SKM-1 (cell line): ENCODE measurements around the gene SAE1.

Experiments used
- DNase-seq: peaks from one replicate; lab custom pipeline; 2025; ENCODE audit not compliant: unreplicated experiment; lab: John Stamatoyannopoulos, UW

SAE1 gene

DNA sequence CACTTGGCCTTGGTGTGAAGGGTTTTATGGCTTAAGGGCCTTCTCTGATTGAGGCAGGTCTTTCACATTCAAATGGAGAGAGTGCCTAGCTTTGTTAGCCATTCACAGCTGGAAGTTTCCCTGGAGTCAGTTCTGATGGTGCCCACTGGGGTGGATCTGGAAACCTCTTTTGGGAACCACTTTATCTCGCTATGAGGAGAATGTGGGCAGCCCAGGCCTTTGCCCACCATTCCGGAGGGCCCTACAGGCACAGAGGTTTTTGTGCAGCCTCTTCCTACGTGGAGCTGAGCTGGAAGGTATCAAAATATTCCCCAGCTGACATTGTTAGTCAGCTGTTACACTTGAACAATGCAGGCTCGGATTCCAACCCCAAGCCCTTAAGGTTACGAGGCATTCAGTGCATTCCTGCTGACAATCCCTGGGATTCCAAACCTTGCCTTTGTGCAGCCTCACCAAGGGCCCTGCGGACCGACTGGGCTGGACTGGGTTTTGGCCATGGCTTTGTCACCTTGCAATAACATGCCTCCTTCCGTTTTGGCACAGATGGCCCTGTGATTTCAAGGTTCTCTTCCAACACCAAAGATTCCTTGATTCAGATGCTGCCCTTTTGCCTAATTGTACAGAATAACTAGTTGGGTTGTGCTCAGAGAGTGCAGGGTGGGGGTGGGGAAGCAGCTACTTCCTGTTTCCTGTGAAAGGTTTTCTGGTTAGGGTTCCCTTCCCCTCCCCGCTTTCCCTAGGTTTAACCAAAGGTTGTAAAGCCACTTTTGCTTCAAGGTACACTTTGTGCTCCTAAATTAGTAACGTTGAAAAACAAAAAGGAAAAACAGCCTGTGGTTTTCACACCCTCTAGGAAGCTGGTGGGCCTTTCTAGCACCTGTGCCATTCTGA lies 27.0 kb downstream of the SAE1 start:
- DNase-seq, result no peak

DNA sequence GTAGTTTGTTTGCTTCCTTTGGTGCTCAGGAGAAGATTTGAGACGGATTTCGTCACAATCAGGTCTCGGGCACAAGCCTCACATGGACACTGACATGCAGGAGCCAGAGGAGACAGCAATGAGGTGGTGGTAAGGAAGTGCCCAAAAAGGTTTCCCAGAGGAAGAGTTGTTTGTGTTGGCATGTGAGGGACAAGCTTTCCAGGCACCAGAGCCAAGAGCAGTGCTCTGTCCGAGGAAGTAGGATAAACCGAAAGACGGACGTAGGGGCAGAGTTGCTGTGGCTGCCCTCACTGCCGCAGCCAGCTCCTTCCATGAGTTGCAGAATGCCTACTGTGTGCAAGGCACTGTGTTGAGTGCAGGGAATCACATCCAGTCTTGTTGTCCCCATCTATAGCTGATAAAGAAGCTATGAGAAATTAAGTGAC lies 27.7 kb downstream of the SAE1 start:
- no peak for DNase-seq

DNA sequence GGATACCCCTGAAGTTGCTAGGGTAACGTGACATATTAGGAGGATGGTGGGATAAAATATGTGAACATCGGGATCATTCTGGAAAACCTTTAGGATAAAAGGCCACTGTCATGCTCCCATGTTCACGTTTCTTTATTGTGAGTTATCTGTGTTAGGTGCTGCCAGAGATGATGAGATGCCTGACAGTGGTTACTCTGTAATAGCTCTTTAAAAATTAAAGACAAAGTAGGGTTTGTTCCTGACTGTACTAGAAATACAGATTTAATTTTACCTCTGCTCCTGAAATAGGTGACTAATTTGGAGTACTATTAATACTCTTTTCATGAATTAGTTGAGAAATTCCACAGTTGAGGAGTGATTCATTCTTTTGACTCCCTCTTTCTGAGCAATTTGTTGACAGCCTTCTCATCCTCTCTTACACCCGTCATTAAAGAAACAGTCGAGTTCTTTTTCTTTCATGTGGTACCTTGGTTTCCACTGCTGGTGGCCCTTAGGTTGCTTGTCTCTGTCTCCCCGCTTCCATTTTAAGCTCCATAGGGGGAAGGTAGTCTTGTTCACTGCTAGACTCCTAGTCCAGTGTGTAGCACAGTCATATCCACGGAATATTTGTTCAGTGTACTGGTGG lies 28.4 kb downstream of the SAE1 start:
- DNase-seq, result no peak

DNA sequence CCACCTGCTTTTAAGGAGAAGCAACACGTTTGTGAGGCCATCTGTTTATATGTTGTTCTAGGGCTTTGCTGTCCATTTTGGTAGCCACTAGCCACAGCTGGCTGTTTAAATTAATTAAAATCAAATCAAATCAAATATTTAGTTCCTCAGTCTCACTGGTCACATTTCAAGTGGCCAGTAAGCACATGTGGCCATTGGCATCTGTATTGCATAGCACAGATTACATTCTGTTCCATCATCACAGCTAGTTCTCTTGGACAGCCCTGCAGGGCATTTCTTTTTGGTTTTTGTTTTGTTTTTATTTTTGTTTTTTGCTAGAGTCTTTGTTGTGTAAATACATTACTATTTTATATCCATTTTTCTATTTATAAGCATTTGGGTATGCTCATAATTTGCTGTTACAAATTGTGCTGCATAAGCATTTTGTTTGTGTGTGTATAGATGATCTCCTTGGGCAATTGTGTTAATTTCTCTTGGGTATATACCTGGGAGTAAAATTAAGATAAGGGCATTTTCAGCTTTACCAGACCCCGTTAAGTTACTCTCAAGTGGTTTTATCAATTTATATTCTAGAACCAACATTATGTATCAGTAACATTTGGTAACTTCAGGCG lies 31.3 kb downstream of the SAE1 start:
- DNase-seq, result no peak

DNA sequence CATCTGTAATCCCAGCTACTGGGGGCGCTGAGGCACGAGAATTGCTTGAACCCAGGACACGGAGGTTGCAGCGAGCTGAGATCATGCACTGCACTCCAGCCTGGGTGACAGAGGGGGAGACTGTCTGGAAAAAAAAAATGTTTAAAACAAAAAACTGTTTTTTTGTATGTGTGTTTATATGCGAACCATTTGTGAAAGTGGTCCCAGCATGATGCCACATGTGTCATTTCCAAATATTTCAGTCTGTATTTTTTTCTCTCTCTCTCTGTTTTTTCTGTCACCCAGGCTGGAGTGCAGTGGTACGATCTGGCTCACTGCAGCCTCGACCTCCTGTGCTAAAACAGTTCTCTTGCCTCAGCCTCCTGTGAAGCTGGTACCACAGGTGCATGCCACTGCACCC lies 37.4 kb downstream of the SAE1 start:
- no peak for DNase-seq

DNA sequence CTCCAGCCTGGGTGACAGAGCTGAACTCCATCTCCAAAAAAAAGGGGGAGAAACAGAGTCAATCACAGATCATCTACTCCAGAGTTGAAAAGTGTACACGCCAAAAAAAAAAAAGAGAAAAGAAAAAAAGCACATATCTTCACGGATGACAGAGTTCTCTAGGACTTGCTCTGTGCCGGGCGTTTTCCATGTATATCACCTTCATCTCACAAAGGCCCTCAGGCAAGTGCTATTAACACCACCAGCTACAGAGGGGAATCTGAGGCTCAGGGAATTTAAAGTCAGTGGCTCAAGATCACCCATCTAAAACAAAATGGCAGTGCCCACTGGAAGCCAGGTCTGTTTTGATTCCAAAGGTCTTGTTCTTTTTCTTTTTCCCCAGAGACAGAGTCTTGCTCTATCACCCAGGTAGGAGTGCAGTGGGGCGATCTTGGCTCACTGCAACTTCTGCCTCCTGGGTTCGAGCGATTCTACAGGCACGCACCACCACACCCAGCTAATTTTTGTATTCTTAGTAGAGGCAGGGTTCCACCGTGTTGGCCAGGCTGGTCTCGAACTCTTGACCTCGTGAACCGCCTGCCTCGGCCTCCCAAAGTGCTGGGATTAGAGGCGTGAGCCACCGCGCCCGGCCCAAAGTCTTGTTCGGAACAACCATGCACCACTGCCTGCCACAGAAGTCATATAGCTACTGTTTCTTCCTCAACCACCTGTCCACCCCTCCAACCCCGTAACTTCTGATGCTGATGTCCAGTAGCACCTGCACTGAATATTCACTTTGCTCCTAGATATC lies 42.2 kb downstream of the SAE1 start:
- DNase-seq, result no peak

DNA sequence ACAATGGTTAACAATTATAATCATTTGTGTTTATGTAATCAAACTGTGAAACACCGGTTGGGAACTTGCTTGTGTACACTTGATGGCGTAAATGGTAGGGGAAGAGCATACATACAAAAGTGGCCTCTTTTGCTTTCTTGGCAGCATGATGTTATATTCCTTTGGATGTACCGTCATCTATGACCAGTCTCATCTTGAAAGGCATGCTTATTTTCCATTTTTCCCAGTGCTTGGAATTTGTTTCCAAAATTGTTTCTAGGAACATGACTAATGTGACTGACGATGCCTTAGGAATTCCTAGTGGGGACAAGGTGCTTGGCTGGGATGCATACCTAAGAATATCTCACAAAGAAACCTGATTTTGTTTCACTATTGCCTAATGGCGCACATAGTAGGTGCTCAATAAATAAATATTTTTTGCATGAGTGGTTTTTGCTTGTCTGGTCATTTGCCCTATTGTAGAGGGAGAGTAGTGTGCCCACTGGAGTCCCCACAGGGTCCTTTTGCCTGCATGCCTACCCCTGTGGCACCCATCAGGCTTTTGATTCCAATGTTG lies 45.5 kb downstream of the SAE1 start:
- DNase-seq, result no peak

DNA sequence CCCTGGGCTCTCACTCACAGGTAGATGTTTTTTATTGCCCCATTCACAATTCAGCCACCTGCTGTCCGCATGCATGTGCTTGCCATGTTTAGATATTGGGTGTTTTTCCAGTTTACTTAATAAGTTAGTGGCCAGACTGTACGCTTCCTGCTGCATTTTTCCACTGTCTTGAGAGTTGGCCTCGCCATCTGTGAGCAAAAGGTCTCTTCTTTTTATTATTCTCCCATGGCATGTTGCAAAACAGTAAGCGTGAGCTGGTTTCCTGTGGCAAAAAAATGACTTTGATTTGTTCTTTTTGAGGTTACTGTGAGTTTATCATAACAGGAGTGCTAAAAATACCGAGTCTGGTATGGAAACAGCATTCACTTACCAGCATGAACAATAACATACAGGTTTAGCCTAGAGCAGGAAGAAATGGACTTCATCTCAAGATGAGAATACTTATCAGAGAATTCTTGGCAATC lies 46.0 kb downstream of the SAE1 start:
- DNase-seq, result no peak

DNA sequence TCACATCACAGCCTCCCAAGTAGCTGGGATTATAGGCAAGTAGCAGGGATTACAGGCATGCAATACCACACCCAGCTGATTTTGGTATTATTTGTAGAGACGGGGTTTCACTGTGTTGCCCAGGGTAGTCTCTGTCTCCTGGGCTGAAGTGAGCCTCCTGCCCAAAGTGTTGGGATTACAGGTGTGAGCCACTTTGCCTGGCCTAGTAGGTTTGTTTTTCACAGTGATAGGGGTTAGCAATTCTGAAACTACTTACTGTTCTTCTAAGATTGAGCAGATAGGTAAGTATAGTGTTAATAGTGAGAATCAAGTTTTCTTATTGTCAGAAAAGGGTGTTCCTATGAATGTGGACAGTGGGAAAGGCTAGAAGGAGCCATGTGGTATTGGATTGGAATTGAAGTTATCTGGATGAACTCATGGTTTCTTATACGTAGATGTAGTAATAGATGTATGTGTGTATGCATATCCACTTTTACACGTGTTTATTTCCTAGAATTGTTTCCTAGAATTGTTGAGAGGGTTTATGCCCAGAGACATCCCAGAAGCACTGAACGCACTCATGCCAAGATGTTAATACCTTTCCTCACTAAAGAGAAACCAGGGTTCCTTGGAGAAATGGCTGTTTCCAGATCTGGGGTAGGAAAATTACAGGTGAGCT lies 49.1 kb downstream of the SAE1 start:
- DNase-seq, result no peak

DNA sequence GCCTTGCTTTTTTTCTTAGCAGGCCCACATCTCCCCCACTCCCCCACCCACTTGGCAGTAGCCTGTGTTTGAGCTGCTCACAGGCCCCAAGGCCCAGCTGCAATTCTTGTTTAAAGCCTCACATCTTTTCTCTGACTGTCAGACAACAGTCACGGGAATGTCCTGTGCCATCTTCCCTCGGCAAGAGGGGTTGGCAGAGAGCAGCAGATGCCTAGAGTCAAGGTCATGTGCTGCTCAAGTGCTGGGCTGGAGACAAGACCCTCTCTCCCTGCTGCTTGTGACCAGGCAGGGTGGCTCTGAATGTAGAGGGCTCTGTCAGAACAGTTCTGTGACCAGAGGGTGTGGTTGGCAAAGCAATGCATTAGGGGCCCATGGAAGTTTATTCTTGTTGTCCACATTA lies 53.0 kb downstream of the SAE1 start:
- DNase-seq, result no peak

DNA sequence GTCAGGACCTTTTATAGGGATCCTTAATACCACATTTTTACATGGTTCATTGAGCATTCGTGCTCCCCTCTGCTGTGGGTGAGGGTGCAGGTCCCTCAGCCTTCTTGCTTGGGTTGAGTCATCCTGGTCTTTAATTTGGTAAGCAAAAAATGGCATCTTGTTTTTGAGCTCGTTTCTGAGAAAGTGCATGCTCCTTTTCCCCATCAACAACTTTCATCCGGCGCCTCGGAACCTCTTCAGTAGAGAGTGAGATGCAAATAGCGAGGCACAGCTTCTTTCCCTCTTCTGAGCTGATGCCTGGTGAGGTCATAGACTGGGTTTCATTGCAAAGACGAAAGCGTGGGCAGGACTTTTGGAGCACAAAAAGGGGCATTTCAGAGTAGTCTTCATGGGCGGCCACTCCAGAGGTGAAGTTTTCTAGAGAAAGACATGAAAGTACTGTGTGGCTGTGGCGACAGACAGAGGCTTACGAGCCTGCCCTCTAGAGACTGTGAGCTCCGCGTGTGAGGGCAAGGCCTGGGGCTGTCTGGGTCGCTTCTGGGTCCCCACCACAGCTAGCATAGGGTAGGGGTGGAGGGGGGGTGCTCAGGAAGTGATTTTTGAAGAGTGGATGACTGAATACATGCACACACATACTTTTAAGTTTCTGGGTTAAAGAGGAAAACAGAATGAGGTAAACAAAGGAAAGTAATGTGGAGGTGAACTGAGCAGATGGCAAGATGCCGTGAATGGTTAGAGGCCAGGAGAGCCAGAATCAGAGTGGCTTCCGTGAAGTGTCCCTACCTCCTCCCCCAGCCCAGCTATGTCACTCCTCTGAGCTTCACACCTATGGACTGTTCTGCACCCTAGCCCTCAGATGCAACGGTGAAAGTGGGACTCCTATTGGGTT lies 56.1 kb downstream of the SAE1 start:
- no peak for DNase-seq

DNA sequence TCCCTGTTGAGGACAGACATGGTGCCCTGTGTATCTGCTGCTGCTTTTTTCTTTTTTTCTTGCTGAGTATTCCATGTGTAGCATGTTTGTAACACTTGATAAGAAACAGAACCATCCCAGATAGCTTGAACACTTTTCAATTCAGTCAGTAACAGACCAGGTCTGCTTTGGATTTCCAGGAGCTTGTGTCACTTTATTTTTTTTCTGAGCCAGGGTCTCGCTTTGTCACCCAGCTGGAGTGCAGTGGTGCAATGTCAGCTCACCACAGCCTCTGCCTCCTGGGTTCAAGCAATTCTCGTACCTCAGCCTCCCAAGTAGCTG lies 56.7 kb downstream of the SAE1 start:
- no peak for DNase-seq

DNA sequence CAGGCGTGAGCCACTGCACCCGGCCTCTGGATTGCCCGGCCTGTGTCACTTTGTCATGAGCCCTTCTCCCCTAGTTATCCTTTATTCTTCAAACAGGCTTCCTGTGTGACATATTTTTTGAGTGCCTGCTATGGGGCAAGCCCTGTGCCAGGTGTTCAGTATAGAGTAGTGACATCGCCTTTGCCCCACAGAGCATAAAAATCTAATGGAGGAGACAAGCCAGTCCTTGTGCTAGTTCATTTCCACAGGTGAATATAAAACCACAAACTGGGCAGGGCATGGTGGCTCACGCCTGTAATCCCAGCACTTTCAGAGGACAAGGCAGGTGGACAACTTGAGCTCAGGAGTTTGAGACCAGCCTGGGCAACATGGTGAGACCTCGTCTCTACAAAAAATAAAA lies 57.2 kb downstream of the SAE1 start:
- DNase-seq, result no peak

DNA sequence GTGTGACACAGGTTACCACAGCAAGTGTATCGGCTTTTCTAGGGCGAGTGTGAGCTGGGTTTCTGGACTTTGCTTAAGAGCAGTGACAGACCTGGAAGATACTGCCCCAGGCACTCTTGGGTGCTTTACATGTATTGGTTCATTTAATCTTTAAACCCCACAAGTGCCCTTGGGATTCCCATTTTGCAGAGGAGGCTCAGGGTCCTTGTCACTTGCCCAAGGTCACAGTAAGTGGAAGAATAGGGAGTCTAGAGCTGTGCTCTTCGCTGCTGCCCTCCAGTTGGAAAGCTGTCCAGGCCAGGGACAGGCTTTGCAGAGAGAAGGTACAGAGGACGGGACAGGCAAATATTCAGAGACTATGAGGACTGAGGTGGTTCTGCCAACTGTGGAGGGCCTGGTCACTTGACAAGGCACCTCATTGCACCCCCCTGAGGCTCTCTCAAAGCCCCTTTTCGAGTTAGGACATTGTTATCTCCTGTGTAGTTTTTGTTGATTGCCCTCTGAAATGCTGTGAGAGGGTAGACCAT lies 57.9 kb downstream of the SAE1 start:
- DNase-seq, result no peak

DNA sequence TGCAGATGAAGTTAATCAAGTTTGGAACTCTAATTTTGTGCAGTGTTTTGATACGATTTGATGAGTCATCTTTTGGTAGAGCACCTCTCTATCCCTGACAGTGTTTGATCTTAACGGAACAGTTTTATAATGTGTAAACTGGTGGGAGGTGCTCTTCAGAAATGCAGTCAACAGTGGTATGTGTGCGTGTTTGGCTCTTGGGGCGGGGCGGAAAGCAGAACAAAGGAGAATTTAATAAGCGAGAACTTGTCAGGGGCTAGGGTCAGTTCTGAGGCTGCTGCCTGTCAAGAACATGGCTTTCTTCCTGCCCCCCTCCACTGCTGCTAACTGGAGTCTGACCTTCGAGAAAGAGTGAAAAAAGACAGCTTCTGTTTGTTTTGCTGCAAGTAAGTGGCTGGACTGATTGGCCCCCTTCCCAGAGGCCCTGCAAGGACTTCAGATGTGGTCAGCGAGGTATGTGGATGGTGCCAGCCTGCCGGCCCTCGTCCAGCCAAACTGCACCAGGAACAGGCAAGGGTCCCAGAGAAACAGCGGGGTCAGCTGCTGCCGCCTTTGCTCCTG lies 59.6 kb downstream of the SAE1 start:
- DNase-seq, result no peak

DNA sequence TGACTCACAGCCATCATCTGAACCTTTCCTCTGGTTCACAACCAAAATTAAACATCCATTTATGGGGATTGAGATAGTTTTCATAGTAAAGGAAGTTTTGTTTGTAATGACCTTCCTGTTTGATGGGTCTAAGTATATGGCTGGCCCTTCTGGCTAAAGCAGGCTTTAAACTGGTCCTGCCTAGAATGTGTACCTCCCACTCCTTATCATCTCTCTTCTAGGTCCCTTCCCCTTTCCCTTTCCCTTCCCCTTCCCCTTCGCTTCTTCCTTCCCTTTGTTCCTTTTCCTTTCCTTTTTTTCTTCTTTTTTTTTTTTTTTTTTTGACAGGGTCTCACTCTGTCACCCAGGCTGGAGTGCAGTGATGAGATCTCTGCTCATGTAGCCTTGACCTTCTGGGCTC lies 64.8 kb downstream of the SAE1 start:
- no peak for DNase-seq

DNA sequence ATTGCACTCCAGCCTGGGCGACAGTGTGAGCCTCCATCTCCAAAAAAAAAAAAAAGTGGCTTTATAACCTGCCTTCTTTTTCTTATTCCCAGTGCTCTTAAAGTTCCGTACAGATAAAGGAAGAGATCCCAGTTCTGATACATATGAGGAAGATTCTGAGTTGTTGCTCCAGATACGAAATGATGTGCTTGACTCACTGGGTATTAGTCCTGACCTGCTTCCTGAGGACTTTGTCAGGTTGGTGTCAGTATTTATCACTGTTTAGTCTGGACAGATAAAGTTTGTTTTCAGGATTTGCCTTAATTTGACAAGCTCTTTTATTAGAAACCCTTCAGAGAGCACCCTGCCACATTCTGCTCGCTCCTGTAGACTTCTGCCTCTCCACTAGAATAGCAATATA lies 66.5 kb downstream of the SAE1 start:
- DNase-seq, result no peak

DNA sequence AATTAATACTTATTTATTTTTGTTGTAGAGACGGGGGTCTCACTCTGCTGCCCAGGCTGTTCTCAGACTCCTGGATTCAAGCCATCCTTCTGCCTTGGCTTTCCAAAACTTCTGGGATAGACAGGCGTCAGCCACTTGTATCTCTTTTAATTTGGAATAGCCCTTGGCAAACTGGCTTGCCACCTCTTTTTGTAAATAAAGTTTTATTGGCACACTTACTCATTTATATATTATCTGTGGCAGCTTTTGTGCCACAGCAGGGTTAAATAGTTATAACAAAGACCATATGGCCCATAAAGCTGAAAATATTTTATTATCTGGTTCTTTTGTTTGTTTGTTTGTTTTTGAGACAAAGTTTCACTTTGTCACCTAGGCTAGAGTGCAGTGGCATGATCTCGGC lies 69.9 kb downstream of the SAE1 start:
- DNase-seq, result no peak

DNA sequence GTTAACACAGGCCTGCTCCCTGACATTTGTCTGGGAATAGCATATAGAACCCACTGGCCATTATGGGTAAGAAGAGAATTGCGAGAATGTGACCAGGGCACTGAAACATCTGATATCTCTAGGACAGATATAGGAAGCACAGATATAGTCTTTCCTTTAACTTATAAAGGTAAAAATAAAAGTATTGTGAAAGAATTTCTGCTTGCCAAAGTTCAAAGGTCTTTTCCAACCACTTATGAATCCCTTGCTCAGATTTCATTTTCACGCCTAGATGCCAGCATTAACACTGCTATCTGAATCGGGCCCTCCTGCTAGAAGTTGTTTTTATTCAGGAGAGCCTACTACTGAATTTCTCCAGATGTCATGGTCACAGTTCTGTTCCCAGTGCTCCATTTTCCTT lies 72.6 kb downstream of the SAE1 start:
- no peak for DNase-seq
